Endothelial cell of umbilical vein (primary cell): ENCODE results near the gene FUT3. TPM values are rescaled to one million over a fixed set of nuclear protein-coding genes. Genes with fewer than 3 reads are reported as not detected.

ENCODE experiments used
- BruUV-seq: library from RNA; stranded (reverse); fragments of 400-500 nt; replicated peaks from 2 replicates; lab custom pipeline; 2021; lab: Mats Ljungman, UMichigan
- CTCF ChIA-PET: fragments of 300-600, 350-600 bp; sonication (Branson Sonifier 250); formaldehyde crosslinking; loops from one replicate; lab custom pipeline; 2021; ENCODE audit warnings: antibody characterized with exemption, inconsistent platforms; lab: Charles Lee
- POLR2A ChIA-PET: fragments of 300-600, 350-600 bp; sonication (Branson Sonifier 250); formaldehyde crosslinking; loops from one replicate; lab custom pipeline; 2021; ENCODE audit warnings: antibody characterized with exemption, inconsistent platforms; lab: Charles Lee
- DNase-seq: peaks from one replicate; pipeline ENCODE4 v3.0.0-alpha.2; 2011; ENCODE audit warnings: low read depth, low spot score
- FAIRE-seq: peaks from 2 replicates; lab custom pipeline; 2011; peaks lifted over from hg19 to GRCh38; lab: Jason Lieb, UNC
- H2AFZ ChIP-seq: 2 replicates; pipeline ENCODE4 v1.6.0; 2012; ENCODE audit warnings: low read depth, low read length, control low read depth, inconsistent platforms
- H3K27ac ChIP-seq: 2 replicates; pipeline ENCODE4 v1.5.1; 2011; ENCODE audit warnings: low read depth, mild to moderate bottlenecking, control low read depth, low read length, moderate library complexity; ENCODE audit not compliant: insufficient read depth
- H3K27me3 ChIP-seq, 2 experiments: 2 replicates each; pipeline versions ENCODE4 v1.6.0 to v1.6.1; 2011; ENCODE audit warnings: low read length in 2 of 2, mixed read lengths in 1 of 2; ENCODE audit not compliant: control insufficient read depth in 2 of 2, insufficient read depth in 2 of 2
- H3K36me3 ChIP-seq, 2 experiments: 2 replicates in 1 of 2; 3 replicates in 1 of 2; pipeline ENCODE4 v1.5.1; 2011; ENCODE audit warnings: low read length in 2 of 2, mild to moderate bottlenecking in 1 of 2, moderate library complexity in 1 of 2; ENCODE audit not compliant: control insufficient read depth in 2 of 2, insufficient read depth in 2 of 2; ENCODE audit errors: extremely low read depth in 1 of 2
- H3K4me1 ChIP-seq: 3 replicates; pipeline ENCODE4 v1.5.1; 2011; ENCODE audit warnings: mild to moderate bottlenecking, low read length; ENCODE audit not compliant: control insufficient read depth, insufficient read depth; ENCODE audit errors: extremely low read depth
- H3K4me2 ChIP-seq: 2 replicates; pipeline ENCODE4 v1.6.1; 2011; ENCODE audit warnings: low read length, control low read depth, mixed read lengths; ENCODE audit not compliant: insufficient read depth
- H3K4me3 ChIP-seq, 3 experiments: fragments of 200-600 bp in 1 of 3; sonication (generic), shearing (Covaris generic) in 1 of 3; replicated peaks in 1 of 3; 2 replicates each; pipeline ENCODE4 v1.5.1; 2011 to 2016; ENCODE audit warnings: control low read depth in 3 of 3, low read length in 3 of 3, mild to moderate bottlenecking in 2 of 3, inconsistent platforms in 1 of 3, low read depth in 1 of 3, moderate library complexity in 1 of 3; ENCODE audit not compliant: insufficient read depth in 1 of 3
- H3K79me2 ChIP-seq: 2 replicates; pipeline ENCODE4 v1.6.0; 2012; ENCODE audit warnings: low read length, inconsistent platforms; ENCODE audit not compliant: control insufficient read depth, insufficient read depth
- H3K9ac ChIP-seq: replicated peaks from 2 replicates; pipeline ENCODE3; 2011; ENCODE audit warnings: low read length, control low read depth; ENCODE audit not compliant: insufficient read depth; ENCODE audit errors: extremely low read depth
- H3K9me1 ChIP-seq: replicated peaks from 3 replicates; pipeline ENCODE4 v1.6.0; 2011; ENCODE audit warnings: mild to moderate bottlenecking, low read length; ENCODE audit not compliant: control insufficient read depth, insufficient read depth; ENCODE audit errors: extremely low read depth
- H3K9me3 ChIP-seq: replicated peaks from 2 replicates; pipeline ENCODE4 v1.5.1; 2012; ENCODE audit warnings: low read length, inconsistent platforms; ENCODE audit not compliant: control insufficient read depth, insufficient read depth
- H4K20me1 ChIP-seq: replicated peaks from 2 replicates; pipeline ENCODE3; 2011; ENCODE audit warnings: mild to moderate bottlenecking, low read length; ENCODE audit not compliant: control insufficient read depth, insufficient read depth; ENCODE audit errors: extremely low read depth
- CTCF ChIP-seq, 2 donors: IDR thresholded peaks; 1 replicate in 1 of 2; 2 replicates in 1 of 2; pipeline ENCODE4 v1.5.1; 2011; ENCODE audit warnings: low read length in 2 of 2, mild to moderate bottlenecking in 2 of 2, moderate library complexity in 2 of 2, control low read depth in 1 of 2, inconsistent platforms in 1 of 2, low read depth in 1 of 2; ENCODE audit not compliant: insufficient read depth in 1 of 2; ENCODE audit errors: extremely low read depth in 1 of 2
- EZH2 ChIP-seq: IDR thresholded peaks from 2 replicates; pipeline ENCODE4 v1.6.1; 2012; ENCODE audit warnings: borderline replicate concordance, low read depth, mild to moderate bottlenecking, moderate library complexity, low read length, inconsistent platforms; ENCODE audit not compliant: severe bottlenecking
- FOS ChIP-seq: IDR thresholded peaks from 2 replicates; pipeline ENCODE4 v1.6.1; 2011; ENCODE audit warnings: mild to moderate bottlenecking, low read length, moderate library complexity, borderline replicate concordance; ENCODE audit not compliant: insufficient read depth
- GATA2 ChIP-seq: IDR thresholded peaks from 2 replicates; pipeline ENCODE4 v1.7.0; 2011; ENCODE audit warnings: low read depth, mild to moderate bottlenecking, moderate library complexity, mixed read lengths, low read length; ENCODE audit not compliant: insufficient read length, insufficient read depth
- JUN ChIP-seq: IDR thresholded peaks from 2 replicates; pipeline ENCODE4 v1.6.1; 2011; ENCODE audit warnings: borderline replicate concordance, low read depth; ENCODE audit not compliant: insufficient read length, insufficient read depth
- MAX ChIP-seq: IDR thresholded peaks from 2 replicates; pipeline ENCODE4 v1.6.1; 2011; ENCODE audit not compliant: insufficient read depth, insufficient read length
- MYC ChIP-seq: IDR thresholded peaks from one replicate; pipeline ENCODE4 v1.6.1; 2011; ENCODE audit warnings: mild to moderate bottlenecking, low read depth, low read length
- POLR2A ChIP-seq: IDR thresholded peaks from 2 replicates; pipeline ENCODE4 v1.6.1; 2012; ENCODE audit warnings: low read depth, mild to moderate bottlenecking, control low read depth, low read length
- POLR2AphosphoS5 ChIP-seq: IDR thresholded peaks from 2 replicates; pipeline ENCODE4 v1.6.1; 2012; ENCODE audit warnings: low read depth, mild to moderate bottlenecking, control low read depth, low read length, moderate library complexity; ENCODE audit not compliant: insufficient read depth
- dilution Hi-C: fragments of 300-500 bp; cut with MboI; formaldehyde crosslinking; loops from one replicate; pipeline ENCODE4 v1.15.0; 2019; ENCODE audit warnings: low sequenced_read_pairs; ENCODE audit not compliant: extremely low pct_ligation_motif_present
- intact Hi-C: fragments of 100-400 bp; cut with micrococcal nuclease; formaldehyde crosslinking; loops from one replicate; pipeline ENCODE4 v1.10.0; 2022
- polyA plus RNA-seq, 4 experiments: library from polyadenylated mRNA; depleted of rRNA in 3 of 4; stranded (reverse) in 3 of 4; unstranded in 1 of 4; fragments of >200 nt; gene quantifications; 2 replicates each; pipeline versions ENCODE4 v1.2.1 to v1.2.3, GENCODE V29; 2011 to 2012; ENCODE audit warnings: missing spikeins in 1 of 4
- total RNA-seq: library from RNA; stranded (reverse); gene quantifications from 2 replicates; pipeline ENCODE4 v1.2.3, GENCODE V29; 2021

FUT3 gene
- total and polyA plus RNA-seq, 2 donors (not counting 3 experiments of a cell fraction or from before 2014, with no cell fraction given): not detected

- no peak for FAIRE-seq
Observed at GRCh38 chr19:5809469-5809868, 41.8 kb downstream of the FUT3 start.

More at GRCh38 chr19:5809469-5809868, 41.8 kb downstream of the FUT3 start:
- Histone ChIP-seq H3K27ac (no peak overlapping the region), H3K27me3 (peaks cover 2 to 7% of the 10 kb centered on the region in 2 experiments), H3K9ac (no peak overlapping the region), H3K4me1 (no peaks in the 10 kb centered on the region), H3K36me3 (no peaks in the 10 kb centered on the region), H3K4me3 (no peak overlapping the region), H3K9me1 (no peaks in the 10 kb centered on the region), H2AFZ (no peak overlapping the region), H3K4me2 (no peak overlapping the region), H3K9me3 (no peaks in the 10 kb centered on the region), H4K20me1 (no peaks in the 10 kb centered on the region), H3K79me2 (no peaks in the 10 kb centered on the region)
- BruUV-seq: no TSS peak
- DNase-seq: no peak
- ChIA-PET CTCF (interaction anchor here (1.2 kb wide), 1 partner anchor 28 kb away, joined by 4 read pairs; no protein-coding TSS in a partner anchor), POLR2A (no interaction called here)
- intact Hi-C loops: loop anchor here (10.0 kb wide), 1 partner anchor 175 kb away; no protein-coding TSS in a partner anchor
- dilution Hi-C loops: no loop called here
- TF ChIP-seq POLR2AphosphoS5: no peak
- no peak for TF ChIP-seq EZH2
- no peak for TF ChIP-seq JUN
- no peak for TF ChIP-seq MYC
- TF ChIP-seq MAX: no peak
- no peak for TF ChIP-seq POLR2A
- TF ChIP-seq GATA2: no peak
- TF ChIP-seq FOS: no peak
- no peak for TF ChIP-seq CTCF (IDR thresholded peaks at IDR 0.05; ENCODE audit: extremely low read depth in 1 of 2, insufficient read depth in 1 of 2, low read depth in 1 of 2, low read length in 2 of 2)
